ENCODE results near the gene INPP5A. TPM values are rescaled to one million over a fixed set of nuclear protein-coding genes. Genes with fewer than 3 reads are reported as not detected.

Gene INPP5A
- total and polyA plus RNA-seq, 10 of the 15 experiments (the other 5 are each of a cell fraction or from before 2014, with no cell fraction given), result 0.52 to 15.0 (median 6.3) TPM

- TF ChIP-seq ZNF592 (IDR thresholded peaks at IDR 0.05), result no peak
- no peak for TF ChIP-seq POLR2AphosphoS5 (IDR thresholded peaks at IDR 0.05; ENCODE audit: low read length)
- no peak for TF ChIP-seq CBFB (IDR thresholded peaks at IDR 0.05; ENCODE audit: low read depth)
- TF ChIP-seq USF1 (IDR thresholded peaks at IDR 0.05; ENCODE audit: borderline replicate concordance, extremely low read length, insufficient read depth, low read depth, low read length), result no peak
- no peak for TF ChIP-seq NKRF (conservative IDR thresholded peaks at IDR 0.05)
- TF ChIP-seq IKZF2 (IDR thresholded peaks at IDR 0.05), result no peak
- no peak for TF ChIP-seq STAT3 (IDR thresholded peaks at IDR 0.05; ENCODE audit: low read depth, low read length)
- TF ChIP-seq TCF3 (IDR thresholded peaks at IDR 0.05; ENCODE audit: borderline replicate concordance, insufficient read depth, low read depth, low read length), result no peak
These were observed 138.8 kb downstream of the INPP5A start (continued) for GRCh38 chr10:132676193-132676891.

Data from GM12878 (cell line).